ENCODE measurements around the gene SELENON. TPM values are rescaled to one million over a fixed set of nuclear protein-coding genes. Genes with fewer than 3 reads are reported as not detected.

Gene SELENON
- total RNA-seq, 6 experiments from 2014 or later = 11.9 to 21.8 (median 17.8) TPM

GRCh38 chr1:25809283-25809926, 9.4 kb downstream of the SELENON start:
- ATAC-seq = no peak
- 75% methylated on average over 5 of the region's 18 CpGs for WGBS (ENCODE audit: insufficient coverage, low coverage, low lambda C conversion rate, missing lambda C conversion rate)
- H3K27me3 ChIP-seq = no peaks in the 10 kb centered on the region
- H3K9me3 ChIP-seq = no peaks in the 10 kb centered on the region
- no peak overlapping the region for H3K27ac ChIP-seq
- TF ChIP-seq CTCF (IDR thresholded peaks at IDR 0.05) (no peak), POLR2A (IDR thresholded peaks at IDR 0.05) (no peak)
- H3K36me3 ChIP-seq = peaks cover 0 to 7% (median 0%) of the 10 kb centered on the region in 4 donors
- DNase-seq = no peak
- H3K4me3 ChIP-seq = no peak overlapping the region
- intact Hi-C loops (cut with DNase I) = no loop called here
- H3K4me1 ChIP-seq = no peaks in the 10 kb centered on the region

- ATAC-seq = no peak
- DNase-seq = no peak
- WGBS (ENCODE audit: insufficient coverage, low coverage, low lambda C conversion rate, missing lambda C conversion rate) = 100% methylated on average over 3 of the region's 7 CpGs
- Histone ChIP-seq H3K27me3 (no peaks in the 10 kb centered on the region), H3K4me3 (no peak overlapping the region), H3K36me3 (peaks cover 0 to 7% (median 0%) of the 10 kb centered on the region in 4 donors), H3K4me1 (no peaks in the 10 kb centered on the region), H3K9me3 (no peaks in the 10 kb centered on the region), H3K27ac (no peak overlapping the region)
- TF ChIP-seq CTCF (IDR thresholded peaks at IDR 0.05) = no peak
- TF ChIP-seq POLR2A (IDR thresholded peaks at IDR 0.05) = no peak
- intact Hi-C loops (cut with DNase I) = loop anchor here in 1 of 2 donors (10.0 kb wide), 1 partner anchor 275 kb away; no protein-coding TSS in a partner anchor
These were observed 9.9 kb downstream of the SELENON start for GRCh38 chr1:25809929-25810328.

- intact Hi-C loops (cut with DNase I) = loop anchor here in 1 of 2 donors (10.0 kb wide), 1 partner anchor 276 kb away; no protein-coding TSS in a partner anchor
- Histone ChIP-seq H3K4me3 (no peak overlapping the region), H3K27ac (no peak overlapping the region), H3K36me3 (peaks cover 0 to 7% (median 0%) of the 10 kb centered on the region in 4 donors), H3K27me3 (no peaks in the 10 kb centered on the region), H3K9me3 (no peaks in the 10 kb centered on the region), H3K4me1 (no peaks in the 10 kb centered on the region)
- ATAC-seq (peak; percentile 69 to 83 (median 78)), DNase-seq (peak; percentile 71 to 74 (median 74))
- TF ChIP-seq POLR2A (IDR thresholded peaks at IDR 0.05) (no peak), CTCF (IDR thresholded peaks at IDR 0.05) (peak; percentile 85 to 93 (median 92))
- WGBS (ENCODE audit: insufficient coverage, low coverage, low lambda C conversion rate, missing lambda C conversion rate) = 37% methylated on average over 8 of the region's 21 CpGs
These were observed 10.6 kb downstream of the SELENON start for GRCh38 chr1:25810341-25811299.

GRCh38 chr1:25811384-25812082, 11.5 kb downstream of the SELENON start:
- no peaks in the 10 kb centered on the region for H3K27me3 ChIP-seq
- H3K4me1 ChIP-seq = no peaks in the 10 kb centered on the region
- ATAC-seq (no peak), DNase-seq (peak in 1 of 3 donors; percentile 48)
- H3K36me3 ChIP-seq = peaks cover 0 to 7% (median 0%) of the 10 kb centered on the region in 4 donors
- H3K4me3 ChIP-seq = no peak overlapping the region
- no peak for TF ChIP-seq CTCF (IDR thresholded peaks at IDR 0.05)
- TF ChIP-seq POLR2A (IDR thresholded peaks at IDR 0.05) = no peak
- no CpG with 5 or more reads among the region's 13 CpGs for WGBS (ENCODE audit: insufficient coverage, low coverage, low lambda C conversion rate, missing lambda C conversion rate)
- no peaks in the 10 kb centered on the region for H3K9me3 ChIP-seq
- intact Hi-C loops (cut with DNase I) = loop anchor here in 1 of 2 donors (10.0 kb wide), 1 partner anchor 277 kb away; no protein-coding TSS in a partner anchor
- H3K27ac ChIP-seq = no peak overlapping the region
